Measurements from ENCODE around the gene LRRC8D. TPM values are rescaled to one million over a fixed set of nuclear protein-coding genes. Genes with fewer than 3 reads are reported as not detected.

LRRC8D gene
- polyA plus RNA-seq, 3 donors = 28.0 to 43.8 (median 42.9) TPM

DNA sequence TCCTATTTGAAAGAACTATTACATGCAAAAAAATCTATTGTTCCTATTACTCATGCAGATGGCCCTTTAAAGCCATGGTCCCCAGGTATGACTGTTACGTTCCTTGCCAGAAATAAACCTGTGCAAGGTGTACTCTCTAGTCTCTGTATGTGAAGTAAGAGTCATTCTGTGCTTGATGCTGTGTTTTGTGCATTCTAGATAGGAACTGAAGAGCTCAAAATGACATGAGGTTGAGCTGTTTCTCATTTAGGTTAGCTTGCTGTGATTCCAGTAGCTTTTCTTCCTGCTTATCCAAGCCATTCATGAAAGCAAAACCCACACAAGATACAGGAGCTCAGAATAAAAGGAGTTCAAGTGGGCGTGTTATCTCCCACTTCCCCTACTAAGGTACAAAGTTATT, 109.7 kb downstream of the LRRC8D start:
- intact Hi-C loops (cut with micrococcal nuclease) = no loop called here
- Histone ChIP-seq H3K4me3 (replicated peaks in 1 of 3; ENCODE audit: low read depth in 2 of 3, low read length in 3 of 3) (no peak overlapping the region), H3K27ac (ENCODE audit: low read depth in 1 of 2, low read length in 2 of 2) (no peak overlapping the region), H4K20me1 (ENCODE audit: insufficient read depth, low read length) (peaks cover 88% of the 10 kb centered on the region), H3K36me3 (replicated peaks in 1 of 2; ENCODE audit: control insufficient read depth in 1 of 2, insufficient read depth in 2 of 2, low read length in 2 of 2) (peaks cover 46 to 96% of the 10 kb centered on the region in 2 donors), H3K79me2 (ENCODE audit: insufficient read depth, low read length) (peaks cover 78% of the 10 kb centered on the region), H3K4me2 (replicated peaks; ENCODE audit: extremely low read depth, low read length, poor library complexity, severe bottlenecking) (no peak overlapping the region), H3K9ac (ENCODE audit: insufficient read depth, low read length, poor library complexity, severe bottlenecking) (no peak overlapping the region), H3K27me3 (ENCODE audit: control insufficient read depth in 2 of 2, insufficient read depth in 2 of 2, low read length in 2 of 2) (no peaks in the 10 kb centered on the region), H3K4me1 (ENCODE audit: control insufficient read depth in 1 of 2, insufficient read depth in 2 of 2, low read length in 2 of 2) (no peaks in the 10 kb centered on the region), H2AFZ (ENCODE audit: insufficient read depth, low read depth, low read length, poor library complexity, severe bottlenecking) (no peak overlapping the region), H3K9me3 (replicated peaks in 1 of 2; ENCODE audit: control insufficient read depth in 1 of 2, insufficient read depth in 1 of 2, low read length in 2 of 2) (no peaks in the 10 kb centered on the region)
- H3K36me3 Mint-ChIP-seq = peaks cover 64 to 68% of the 10 kb centered on the region in 2 donors
- 100% methylated on average over 1 of the region's 2 CpGs for WGBS (ENCODE audit: insufficient coverage)
- H3K4me1 Mint-ChIP-seq = peaks cover 10% of the 10 kb centered on the region
- peak overlapping the region in 1 of 7 donors; percentile 2 for H3K27ac Mint-ChIP-seq
- H3K9me3 Mint-ChIP-seq = no peaks in the 10 kb centered on the region
- H3K4me3 Mint-ChIP-seq = no peak overlapping the region
- TF ChIP-seq, protein P1, sequence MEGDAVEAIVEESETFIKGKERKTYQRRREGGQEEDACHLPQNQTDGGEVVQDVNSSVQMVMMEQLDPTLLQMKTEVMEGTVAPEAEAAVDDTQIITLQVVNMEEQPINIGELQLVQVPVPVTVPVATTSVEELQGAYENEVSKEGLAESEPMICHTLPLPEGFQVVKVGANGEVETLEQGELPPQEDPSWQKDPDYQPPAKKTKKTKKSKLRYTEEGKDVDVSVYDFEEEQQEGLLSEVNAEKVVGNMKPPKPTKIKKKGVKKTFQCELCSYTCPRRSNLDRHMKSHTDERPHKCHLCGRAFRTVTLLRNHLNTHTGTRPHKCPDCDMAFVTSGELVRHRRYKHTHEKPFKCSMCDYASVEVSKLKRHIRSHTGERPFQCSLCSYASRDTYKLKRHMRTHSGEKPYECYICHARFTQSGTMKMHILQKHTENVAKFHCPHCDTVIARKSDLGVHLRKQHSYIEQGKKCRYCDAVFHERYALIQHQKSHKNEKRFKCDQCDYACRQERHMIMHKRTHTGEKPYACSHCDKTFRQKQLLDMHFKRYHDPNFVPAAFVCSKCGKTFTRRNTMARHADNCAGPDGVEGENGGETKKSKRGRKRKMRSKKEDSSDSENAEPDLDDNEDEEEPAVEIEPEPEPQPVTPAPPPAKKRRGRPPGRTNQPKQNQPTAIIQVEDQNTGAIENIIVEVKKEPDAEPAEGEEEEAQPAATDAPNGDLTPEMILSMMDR (IDR thresholded peaks at IDR 0.05) = no peak
- DNase-seq = no peak
- H3K27me3 Mint-ChIP-seq (ENCODE audit: low read depth in 3 of 3) = no peaks in the 10 kb centered on the region

DNA sequence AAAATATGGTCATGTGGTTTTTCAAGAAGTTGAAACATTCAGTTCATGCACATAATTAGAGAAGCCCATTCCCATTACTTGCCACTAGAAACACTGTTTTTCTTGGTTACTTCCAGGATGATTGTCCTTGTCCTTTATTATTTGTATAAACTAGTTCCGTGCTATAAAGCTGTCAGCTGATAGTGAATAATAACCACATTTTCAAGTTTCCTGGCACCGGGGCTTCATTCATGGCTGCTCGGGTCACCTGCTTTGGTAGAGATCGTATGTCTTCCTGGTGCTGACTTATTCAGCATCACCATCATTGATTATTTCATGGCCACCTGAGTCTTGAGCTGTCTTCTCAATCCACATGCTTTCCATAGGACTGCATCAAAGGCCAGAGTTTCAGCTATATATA, 111.1 kb downstream of the LRRC8D start:
- TF ChIP-seq, protein P1 (IDR thresholded peaks at IDR 0.05) = no peak
- Histone ChIP-seq H3K27me3 (ENCODE audit: control insufficient read depth in 2 of 2, insufficient read depth in 2 of 2, low read length in 2 of 2) (no peaks in the 10 kb centered on the region), H4K20me1 (ENCODE audit: insufficient read depth, low read length) (peaks cover 81% of the 10 kb centered on the region), H3K27ac (ENCODE audit: low read depth in 1 of 2, low read length in 2 of 2) (no peak overlapping the region), H3K4me3 (replicated peaks in 1 of 3; ENCODE audit: low read depth in 2 of 3, low read length in 3 of 3) (no peak overlapping the region), H3K79me2 (ENCODE audit: insufficient read depth, low read length) (peaks cover 64% of the 10 kb centered on the region), H3K36me3 (replicated peaks in 1 of 2; ENCODE audit: control insufficient read depth in 1 of 2, insufficient read depth in 2 of 2, low read length in 2 of 2) (peaks cover 56 to 95% of the 10 kb centered on the region in 2 donors), H3K4me2 (replicated peaks; ENCODE audit: extremely low read depth, low read length, poor library complexity, severe bottlenecking) (no peak overlapping the region), H3K9me3 (replicated peaks in 1 of 2; ENCODE audit: control insufficient read depth in 1 of 2, insufficient read depth in 1 of 2, low read length in 2 of 2) (no peaks in the 10 kb centered on the region), H3K4me1 (ENCODE audit: control insufficient read depth in 1 of 2, insufficient read depth in 2 of 2, low read length in 2 of 2) (no peaks in the 10 kb centered on the region), H2AFZ (ENCODE audit: insufficient read depth, low read depth, low read length, poor library complexity, severe bottlenecking) (no peak overlapping the region), H3K9ac (ENCODE audit: insufficient read depth, low read length, poor library complexity, severe bottlenecking) (no peak overlapping the region)
- Mint-ChIP-seq H3K4me1 (peaks cover 10% of the 10 kb centered on the region), H3K27me3 (ENCODE audit: low read depth in 3 of 3) (no peaks in the 10 kb centered on the region), H3K4me3 (no peak overlapping the region), H3K36me3 (peaks cover 65 to 70% of the 10 kb centered on the region in 2 donors), H3K9me3 (no peaks in the 10 kb centered on the region), H3K27ac (peak overlapping the region in 1 of 7 donors; percentile 77)
- intact Hi-C loops (cut with micrococcal nuclease) = no loop called here
- 97% methylated on average over 4 of the region's 4 CpGs for WGBS (ENCODE audit: insufficient coverage)
- DNase-seq = no peak
